Subcutaneous adipose tissue (tissue), 4 donors: Measurements from ENCODE around the gene ZNF146. TPM values are rescaled to one million over a fixed set of nuclear protein-coding genes. Genes with fewer than 3 reads are reported as not detected.

ENCODE experiments used
- total RNA-seq, 4 donors: library from RNA; depleted of rRNA; stranded (reverse); fragments of >200 nt; gene quantifications; one replicate each; pipeline ENCODE4 v1.1.0, GENCODE V29; 2016
- TF ChIP-seq, protein P1 (sequence below): fragments of 450-650 bp; IDR thresholded peaks from one replicate; pipeline ENCODE4 v1.5.1; 2016; ENCODE audit warnings: low read depth, mild to moderate bottlenecking, control low read depth, antibody characterized with exemption, moderate library complexity

The ZNF146 gene
- total RNA-seq, 4 donors from 2014 or later = 39.1 to 76.4 (median 69.2) TPM

DNA sequence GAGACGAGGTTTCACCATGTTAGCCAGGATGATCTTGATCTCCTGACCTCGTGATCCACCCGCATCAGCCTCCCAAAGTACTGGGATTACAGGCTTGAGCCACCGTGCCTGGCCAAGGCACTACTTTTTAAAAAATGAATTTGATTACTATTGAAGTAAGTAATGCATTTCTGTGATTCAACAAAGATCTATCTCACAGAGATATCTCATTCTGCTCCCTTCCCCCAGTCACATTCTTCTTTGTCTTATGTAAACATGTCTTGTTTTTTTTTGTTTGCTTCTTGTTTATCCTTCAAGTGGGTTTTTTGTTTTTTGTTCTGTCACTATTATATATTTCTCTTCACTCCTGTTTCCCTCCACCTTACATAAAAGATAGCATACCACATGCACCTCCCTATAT lies 6.6 kb downstream of the ZNF146 start:
- TF ChIP-seq, protein P1, sequence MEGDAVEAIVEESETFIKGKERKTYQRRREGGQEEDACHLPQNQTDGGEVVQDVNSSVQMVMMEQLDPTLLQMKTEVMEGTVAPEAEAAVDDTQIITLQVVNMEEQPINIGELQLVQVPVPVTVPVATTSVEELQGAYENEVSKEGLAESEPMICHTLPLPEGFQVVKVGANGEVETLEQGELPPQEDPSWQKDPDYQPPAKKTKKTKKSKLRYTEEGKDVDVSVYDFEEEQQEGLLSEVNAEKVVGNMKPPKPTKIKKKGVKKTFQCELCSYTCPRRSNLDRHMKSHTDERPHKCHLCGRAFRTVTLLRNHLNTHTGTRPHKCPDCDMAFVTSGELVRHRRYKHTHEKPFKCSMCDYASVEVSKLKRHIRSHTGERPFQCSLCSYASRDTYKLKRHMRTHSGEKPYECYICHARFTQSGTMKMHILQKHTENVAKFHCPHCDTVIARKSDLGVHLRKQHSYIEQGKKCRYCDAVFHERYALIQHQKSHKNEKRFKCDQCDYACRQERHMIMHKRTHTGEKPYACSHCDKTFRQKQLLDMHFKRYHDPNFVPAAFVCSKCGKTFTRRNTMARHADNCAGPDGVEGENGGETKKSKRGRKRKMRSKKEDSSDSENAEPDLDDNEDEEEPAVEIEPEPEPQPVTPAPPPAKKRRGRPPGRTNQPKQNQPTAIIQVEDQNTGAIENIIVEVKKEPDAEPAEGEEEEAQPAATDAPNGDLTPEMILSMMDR = no peak

DNA sequence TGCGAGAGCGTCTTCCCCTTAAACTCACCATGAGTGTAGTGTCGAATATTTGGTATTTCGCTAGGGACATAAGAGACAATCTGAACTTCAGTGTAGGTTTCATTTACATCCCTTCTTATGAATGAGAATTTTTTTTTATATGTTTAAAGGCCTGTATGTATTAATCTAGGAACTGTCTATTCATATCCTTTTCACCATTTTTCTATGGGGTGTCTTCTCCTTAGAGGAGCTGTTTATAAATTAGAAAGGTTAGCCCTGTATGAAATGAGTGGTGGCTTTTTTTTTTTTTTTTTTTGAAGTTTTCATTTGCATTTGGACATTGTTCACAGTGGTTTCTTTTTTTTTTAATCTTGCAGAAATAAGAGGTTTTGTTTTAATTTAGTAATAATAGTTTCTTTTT lies 7.6 kb downstream of the ZNF146 start:
- TF ChIP-seq, protein P1 = no peak

DNA sequence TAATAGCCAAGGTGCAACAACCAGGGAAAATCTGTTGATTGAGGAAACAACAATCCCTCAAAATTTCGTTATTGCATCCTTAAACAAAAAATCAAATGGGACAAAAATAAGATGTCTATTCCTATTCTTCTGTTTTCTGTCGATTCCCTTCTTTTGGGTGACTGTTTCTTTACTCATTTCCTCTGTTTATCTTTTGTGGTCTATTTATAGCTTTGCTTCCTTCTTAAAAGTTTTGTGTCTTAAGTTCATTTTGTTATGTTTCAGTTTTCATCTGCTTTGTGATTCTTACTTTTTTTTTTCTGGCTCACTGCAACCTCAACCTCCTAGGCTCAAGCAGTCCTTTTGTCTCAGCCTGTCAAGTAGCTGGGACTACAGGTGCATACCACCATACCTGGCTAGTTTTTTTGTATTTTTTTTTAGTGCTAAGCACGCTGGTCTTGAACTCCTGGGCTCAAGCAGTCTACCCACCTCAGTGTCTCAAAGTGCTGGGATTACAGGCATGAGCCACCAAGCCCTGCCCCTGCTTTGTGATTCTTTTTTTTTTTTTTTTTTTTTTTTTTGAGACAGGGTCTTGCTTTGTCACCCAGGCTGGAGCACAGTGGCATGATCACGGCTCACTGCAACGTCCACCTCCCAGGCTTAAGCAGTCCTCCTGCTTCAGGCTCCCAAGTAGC lies 10.4 kb downstream of the ZNF146 start:
- TF ChIP-seq, protein P1 = no peak

DNA sequence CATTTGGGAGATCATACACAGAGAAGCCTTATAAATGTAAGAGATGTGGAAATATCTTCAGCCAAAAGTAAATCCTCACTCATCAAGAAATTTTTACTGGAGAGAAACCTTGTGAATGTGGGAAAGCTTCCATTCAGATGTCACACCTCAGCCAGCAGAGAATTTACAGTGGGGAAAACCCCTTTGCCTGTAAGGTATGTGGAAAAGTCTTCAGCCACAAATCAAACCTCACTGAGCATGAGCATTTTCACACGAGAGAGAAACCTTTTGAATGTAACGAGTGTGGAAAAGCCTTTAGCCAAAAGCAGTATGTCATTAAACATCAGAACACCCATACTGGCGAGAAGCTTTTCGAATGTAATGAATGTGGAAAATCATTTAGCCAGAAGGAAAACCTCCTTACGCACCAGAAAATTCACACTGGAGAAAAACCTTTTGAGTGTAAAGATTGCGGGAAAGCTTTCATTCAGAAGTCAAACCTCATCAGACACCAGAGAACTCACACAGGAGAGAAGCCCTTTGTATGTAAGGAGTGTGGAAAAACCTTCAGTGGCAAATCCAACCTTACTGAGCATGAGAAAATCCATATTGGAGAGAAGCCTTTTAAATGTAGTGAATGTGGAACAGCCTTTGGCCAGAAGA lies 21.5 kb downstream of the ZNF146 start:
- TF ChIP-seq, protein P1 = no peak

DNA sequence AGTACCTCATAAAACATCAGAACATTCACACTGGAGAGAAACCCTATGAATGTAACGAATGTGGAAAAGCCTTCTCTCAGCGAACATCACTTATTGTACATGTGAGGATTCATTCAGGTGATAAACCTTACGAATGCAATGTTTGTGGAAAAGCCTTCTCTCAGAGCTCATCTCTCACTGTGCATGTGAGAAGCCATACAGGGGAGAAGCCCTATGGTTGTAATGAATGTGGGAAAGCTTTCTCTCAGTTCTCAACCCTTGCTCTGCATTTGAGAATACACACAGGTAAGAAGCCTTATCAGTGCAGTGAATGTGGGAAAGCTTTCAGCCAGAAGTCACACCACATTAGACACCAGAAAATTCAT lies 22.0 kb downstream of the ZNF146 start:
- TF ChIP-seq, protein P1 = no peak

DNA sequence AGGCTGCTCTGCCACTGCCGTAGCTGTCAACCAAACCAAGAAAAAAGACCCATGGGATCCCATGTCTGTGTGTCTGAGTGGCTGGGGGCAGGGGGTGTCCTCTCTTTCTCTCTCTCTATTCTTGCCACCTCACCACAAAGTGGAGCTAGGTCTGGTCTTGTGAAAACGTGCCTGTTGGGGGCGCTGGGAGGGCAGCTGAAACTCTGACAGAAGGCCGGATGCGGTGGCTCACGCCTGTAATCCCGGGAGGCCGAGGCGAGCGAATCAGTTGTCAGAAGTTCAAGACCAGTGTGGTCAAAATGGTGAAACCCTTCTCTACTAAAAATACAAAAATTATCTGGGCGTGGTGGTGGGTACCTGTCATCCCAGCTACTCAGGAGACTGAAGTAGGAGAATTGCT lies 29.2 kb downstream of the ZNF146 start:
- TF ChIP-seq, protein P1 = no peak

DNA sequence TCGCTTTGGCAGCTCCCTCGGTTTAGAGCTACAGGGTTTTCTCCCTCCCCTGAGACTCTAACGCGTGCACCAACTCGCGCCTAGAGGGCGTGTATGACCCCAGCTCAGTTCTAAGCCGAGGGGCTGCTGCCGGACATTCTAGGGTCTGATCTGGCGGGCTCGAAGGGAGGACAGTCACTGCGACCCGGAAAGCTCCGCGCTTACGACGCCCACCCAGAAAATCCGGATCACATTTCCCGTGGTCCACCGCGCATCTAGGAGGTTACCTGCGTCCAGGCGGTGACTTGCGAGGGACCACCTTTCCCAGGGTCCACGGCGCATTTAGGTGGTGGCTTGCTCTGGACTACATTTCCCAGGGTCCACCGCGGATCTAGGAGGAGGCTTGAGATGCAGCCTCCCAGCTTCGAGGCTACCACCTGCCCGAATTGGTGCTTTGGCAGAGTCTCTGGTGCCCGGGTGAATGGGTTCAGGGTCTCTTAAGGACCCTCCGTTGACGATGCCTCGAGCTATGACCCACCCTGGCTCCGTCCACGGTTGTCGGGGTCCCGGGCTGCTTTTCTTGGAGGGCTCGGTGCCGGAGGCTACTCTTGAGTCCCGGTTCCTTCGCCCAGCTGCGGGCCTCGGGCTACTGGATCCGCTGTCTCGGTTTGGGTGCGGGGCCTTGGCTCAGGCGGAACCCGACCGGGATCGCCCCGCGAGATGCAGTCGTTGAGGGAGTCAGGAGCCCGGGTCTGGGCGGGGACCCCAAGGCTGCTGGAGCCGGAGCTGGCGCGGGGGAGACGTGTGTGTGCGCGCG lies 30.5 kb downstream of the ZNF146 start:
- TF ChIP-seq, protein P1 = no peak
